C4-2B (cell line): ENCODE data around the gene USP37.

Experiments
- H3K27ac ChIP-seq: fragments of 450-650 bp; 2 replicates; pipeline ENCODE4 v1.5.1; 2017
- ZFX ChIP-seq: fragments of 450-650 bp; IDR thresholded peaks from 2 replicates; pipeline ENCODE4 v1.6.1; 2017
- TF ChIP-seq, protein P1 (sequence below): fragments of 450-650 bp; conservative IDR thresholded peaks from 2 replicates; pipeline ENCODE4 v1.5.1; 2017; ENCODE audit warnings: mild to moderate bottlenecking

Gene USP37

DNA sequence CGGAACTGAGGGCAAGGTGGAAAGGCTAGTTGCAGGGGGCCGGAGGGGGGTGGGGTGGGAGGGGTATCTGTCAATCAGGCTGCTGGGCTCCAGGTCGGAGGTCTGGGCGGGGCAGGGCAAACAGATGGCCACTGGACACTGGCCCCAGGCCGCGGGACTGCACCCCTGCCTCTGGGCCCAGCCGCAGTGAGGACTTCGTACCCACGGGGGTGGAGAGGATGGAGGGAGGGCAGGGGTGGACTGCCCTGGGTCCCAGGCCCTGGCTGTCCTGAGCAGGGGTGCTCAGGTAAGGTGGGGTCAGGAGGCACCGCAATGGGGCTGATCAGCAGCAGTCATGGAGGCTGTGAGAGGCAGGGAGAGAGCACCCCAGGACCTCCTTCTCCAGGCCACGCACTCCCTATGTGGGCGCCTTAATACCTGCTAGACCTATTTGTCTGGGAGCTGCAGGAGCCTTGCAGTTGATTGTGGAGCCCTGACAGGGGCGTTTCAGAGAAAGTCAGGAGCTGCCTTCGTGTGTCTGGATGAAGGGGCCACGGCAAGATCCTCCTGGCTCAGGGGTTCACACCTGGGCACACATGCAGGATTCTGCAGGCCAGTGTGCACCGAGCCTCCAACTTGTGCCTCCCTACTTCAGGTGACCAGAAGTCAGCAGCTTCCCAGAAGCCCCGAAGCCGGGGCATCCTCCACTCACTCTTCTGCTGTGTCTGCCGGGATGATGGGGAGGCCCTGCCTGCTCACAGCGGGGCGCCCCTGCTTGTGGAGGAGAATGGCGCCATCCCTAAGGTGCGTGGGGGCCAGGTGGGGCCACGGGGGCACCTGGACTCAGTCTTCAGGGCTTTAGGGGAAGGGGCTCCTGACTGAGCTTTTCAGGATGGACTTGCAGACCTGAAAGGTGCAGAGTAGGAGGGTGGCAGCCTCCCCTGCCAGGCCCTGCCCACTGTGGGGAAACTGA is 166.9 kb downstream of the USP37 start:
- TF ChIP-seq ZFX, result no peak
- TF ChIP-seq, protein P1, sequence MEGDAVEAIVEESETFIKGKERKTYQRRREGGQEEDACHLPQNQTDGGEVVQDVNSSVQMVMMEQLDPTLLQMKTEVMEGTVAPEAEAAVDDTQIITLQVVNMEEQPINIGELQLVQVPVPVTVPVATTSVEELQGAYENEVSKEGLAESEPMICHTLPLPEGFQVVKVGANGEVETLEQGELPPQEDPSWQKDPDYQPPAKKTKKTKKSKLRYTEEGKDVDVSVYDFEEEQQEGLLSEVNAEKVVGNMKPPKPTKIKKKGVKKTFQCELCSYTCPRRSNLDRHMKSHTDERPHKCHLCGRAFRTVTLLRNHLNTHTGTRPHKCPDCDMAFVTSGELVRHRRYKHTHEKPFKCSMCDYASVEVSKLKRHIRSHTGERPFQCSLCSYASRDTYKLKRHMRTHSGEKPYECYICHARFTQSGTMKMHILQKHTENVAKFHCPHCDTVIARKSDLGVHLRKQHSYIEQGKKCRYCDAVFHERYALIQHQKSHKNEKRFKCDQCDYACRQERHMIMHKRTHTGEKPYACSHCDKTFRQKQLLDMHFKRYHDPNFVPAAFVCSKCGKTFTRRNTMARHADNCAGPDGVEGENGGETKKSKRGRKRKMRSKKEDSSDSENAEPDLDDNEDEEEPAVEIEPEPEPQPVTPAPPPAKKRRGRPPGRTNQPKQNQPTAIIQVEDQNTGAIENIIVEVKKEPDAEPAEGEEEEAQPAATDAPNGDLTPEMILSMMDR, result no peak
- H3K27ac ChIP-seq, result peak overlapping the region; percentile 95
